HepG2 (cell line): ENCODE results near the gene SNN. TPM values are rescaled to one million over a fixed set of nuclear protein-coding genes. Genes with fewer than 3 reads are reported as not detected.

Experiments
- CEBPG ChIP-seq: IDR thresholded peaks from 2 replicates; pipeline ENCODE4 v1.6.1; 2016
- ELF3 ChIP-seq: IDR thresholded peaks from 2 replicates; pipeline ENCODE4 v1.6.1; 2016; ENCODE audit warnings: missing genetic modification reagents, missing compliant biosample characterization
- GATA4 ChIP-seq: sonication (generic); IDR thresholded peaks from 2 replicates; pipeline ENCODE4 v1.6.1; 2016; ENCODE audit warnings: antibody characterized with exemption, low read depth, borderline replicate concordance
- HDAC1 ChIP-seq: sonication (generic); formaldehyde crosslinking; IDR thresholded peaks from 2 replicates; pipeline ENCODE4 v1.5.1; 2020; ENCODE audit warnings: mild to moderate bottlenecking, missing genetic modification reagents
- IKZF5 ChIP-seq: IDR thresholded peaks from 2 replicates; pipeline ENCODE4 v1.6.1; 2018; ENCODE audit warnings: missing genetic modification reagents, mild to moderate bottlenecking, missing compliant biosample characterization
- KIAA2018 ChIP-seq: sonication (generic); formaldehyde crosslinking; IDR thresholded peaks from 2 replicates; pipeline ENCODE4 v1.5.0; 2020; ENCODE audit warnings: mild to moderate bottlenecking, missing genetic modification reagents, borderline replicate concordance
- MEIS1 ChIP-seq: sonication (generic); formaldehyde crosslinking; IDR thresholded peaks from 2 replicates; pipeline ENCODE4 v1.9.0; 2021; ENCODE audit warnings: mild to moderate bottlenecking, missing genetic modification reagents, moderate library complexity, borderline replicate concordance
- PAWR ChIP-seq: sonication (generic); formaldehyde crosslinking; IDR thresholded peaks from 2 replicates; pipeline ENCODE4 v1.4.0; 2020; ENCODE audit warnings: missing genetic modification reagents, mild to moderate bottlenecking, borderline replicate concordance
- RAD51 ChIP-seq: fragments of 450-650 bp; IDR thresholded peaks from 2 replicates; pipeline ENCODE4 v1.6.1; 2016; ENCODE audit warnings: borderline replicate concordance
- RBAK ChIP-seq: sonication (generic); formaldehyde crosslinking; IDR thresholded peaks from 2 replicates; pipeline ENCODE4 v1.5.1; 2020; ENCODE audit warnings: mild to moderate bottlenecking, missing genetic modification reagents
- SIX1 ChIP-seq: sonication (generic); formaldehyde crosslinking; IDR thresholded peaks from 2 replicates; pipeline ENCODE4 v1.4.0; 2020; ENCODE audit warnings: missing genetic modification reagents, borderline replicate concordance
- SMAD1 ChIP-seq: sonication (generic); formaldehyde crosslinking; IDR thresholded peaks from 2 replicates; pipeline ENCODE4 v1.4.0; 2020; ENCODE audit warnings: missing genetic modification reagents, low read depth, mild to moderate bottlenecking, borderline replicate concordance
- ZEB1 ChIP-seq: IDR thresholded peaks from 2 replicates; pipeline ENCODE4 v1.6.1; 2012; ENCODE audit warnings: mild to moderate bottlenecking, low read depth, inconsistent platforms; ENCODE audit not compliant: insufficient replicate concordance
- ZNF350 ChIP-seq: sonication (generic); formaldehyde crosslinking; IDR thresholded peaks from 2 replicates; pipeline ENCODE4 v1.4.0; 2020; ENCODE audit warnings: mild to moderate bottlenecking, low read depth, missing genetic modification reagents, borderline replicate concordance
- ZNF510 ChIP-seq: sonication (generic); formaldehyde crosslinking; IDR thresholded peaks from 2 replicates; pipeline ENCODE4 v1.4.0; 2020; ENCODE audit warnings: low read depth, mild to moderate bottlenecking, missing genetic modification reagents
- ZNF589 ChIP-seq: sonication (generic); formaldehyde crosslinking; conservative IDR thresholded peaks from 2 replicates; pipeline ENCODE4 v1.8.0; 2022; ENCODE audit warnings: mild to moderate bottlenecking, moderate library complexity, missing genetic modification reagents
- ZNF652 ChIP-seq: IDR thresholded peaks from 2 replicates; pipeline ENCODE4 v1.6.1; 2016; ENCODE audit warnings: low read depth, borderline replicate concordance
- ZNF788 ChIP-seq: sonication (generic); formaldehyde crosslinking; IDR thresholded peaks from 2 replicates; pipeline ENCODE4 v1.5.0; 2020; ENCODE audit warnings: mild to moderate bottlenecking, missing genetic modification reagents, borderline replicate concordance
- ZNF792 ChIP-seq: IDR thresholded peaks from 2 replicates; pipeline ENCODE4 v1.6.1; 2016
- ZNF883 ChIP-seq: sonication (generic); formaldehyde crosslinking; IDR thresholded peaks from 2 replicates; pipeline ENCODE4 v1.5.1; 2020; ENCODE audit warnings: mild to moderate bottlenecking, missing genetic modification reagents; ENCODE audit errors: not compliant biosample characterization
- polyA plus RNA-seq, 8 experiments: library from polyadenylated mRNA; depleted of rRNA in 3 of 8; stranded (reverse) in 7 of 8; unstranded in 1 of 8; fragments of >200 nt; fragmentation: Illumina TruSeq in 4 of 8; extraction: Trizol in 4 of 8; gene quantifications; 2 replicates each; pipeline versions ENCODE4 v1.2.1 to v1.2.3, GENCODE V29; 2011 to 2016; ENCODE audit warnings: low read depth in 4 of 8, missing spikeins in 1 of 8, mixed read lengths in 1 of 8; ENCODE audit not compliant: insufficient read depth in 1 of 8
- total RNA-seq, 5 experiments: library from RNA; depleted of rRNA; stranded (reverse); fragments of >200 nt; fragmentation: Illumina TruSeq; extraction: Trizol; gene quantifications; 2 replicates each; pipeline ENCODE4 v1.2.3, GENCODE V29; 2016; ENCODE audit warnings: low read depth in 1 of 5
- TF ChIP-seq, protein P1 (sequence below): sonication (generic); formaldehyde crosslinking; IDR thresholded peaks from 2 replicates; pipeline ENCODE4 v1.4.0; 2020; ENCODE audit warnings: mild to moderate bottlenecking, missing genetic modification reagents

SNN gene
- total and polyA plus RNA-seq, 2 of the 13 experiments (the other 11 are each of a cell fraction or from before 2014, with no cell fraction given): 5.2 to 8.4 TPM

DNA sequence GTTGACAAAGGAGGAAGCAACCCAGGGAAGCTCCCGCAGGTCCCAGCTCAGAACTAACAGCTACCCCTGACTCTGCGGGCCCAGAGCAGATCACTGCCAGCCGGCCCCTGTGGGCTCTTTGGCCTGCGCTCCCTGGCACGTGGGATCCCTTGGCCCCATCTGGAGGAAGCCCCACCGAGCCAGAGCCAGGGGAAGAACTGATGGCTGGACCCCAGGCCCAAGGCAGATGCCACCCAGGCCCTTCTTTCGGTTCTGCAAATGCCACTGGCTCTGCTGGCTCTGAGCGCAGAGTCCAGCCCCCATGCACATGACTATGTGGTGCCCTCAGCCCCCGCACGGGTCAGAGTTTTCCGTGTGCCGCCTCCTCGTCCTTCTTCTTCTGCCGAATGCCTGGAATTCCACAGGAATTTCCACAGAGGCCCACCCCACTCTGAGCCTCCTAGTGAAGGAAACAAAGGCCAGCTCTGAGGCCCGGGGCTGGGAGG lies 35.8 kb upstream of the SNN start (continued):
- TF ChIP-seq ZNF350 (CRISPR knock-in tag): no peak; the same call in 1 of the 2 replicates
- no peak for TF ChIP-seq CEBPG
- no peak for TF ChIP-seq ZEB1
- TF ChIP-seq ZNF788 (CRISPR knock-in tag): no peak
- TF ChIP-seq, protein P1, sequence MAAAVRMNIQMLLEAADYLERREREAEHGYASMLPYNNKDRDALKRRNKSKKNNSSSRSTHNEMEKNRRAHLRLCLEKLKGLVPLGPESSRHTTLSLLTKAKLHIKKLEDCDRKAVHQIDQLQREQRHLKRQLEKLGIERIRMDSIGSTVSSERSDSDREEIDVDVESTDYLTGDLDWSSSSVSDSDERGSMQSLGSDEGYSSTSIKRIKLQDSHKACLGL (CRISPR knock-in tag): no peak
- no peak for TF ChIP-seq SMAD1 (CRISPR knock-in tag)
- TF ChIP-seq ZNF792 (CRISPR knock-in tag): no peak
- no peak for TF ChIP-seq ZNF510 (CRISPR knock-in tag)
- no peak for TF ChIP-seq ZNF652 (CRISPR knock-in tag)
- peak; percentile 70; the same call in 1 of the 2 replicates for TF ChIP-seq HDAC1 (CRISPR knock-in tag)
- no peak for TF ChIP-seq IKZF5 (CRISPR knock-in tag)
- TF ChIP-seq RAD51: no peak
- no peak for TF ChIP-seq PAWR
- TF ChIP-seq SIX1 (CRISPR knock-in tag): peak; percentile 28; the same call in 1 of the 2 replicates
- TF ChIP-seq MEIS1 (CRISPR knock-in tag): no peak
- TF ChIP-seq RBAK (CRISPR knock-in tag): no peak
- TF ChIP-seq ZNF589: no peak
- peak; percentile 55 for TF ChIP-seq ZNF883 (CRISPR knock-in tag)
- peak; percentile 42 for TF ChIP-seq ELF3 (CRISPR knock-in tag)
- TF ChIP-seq GATA4: no peak
- TF ChIP-seq KIAA2018 (CRISPR knock-in tag): no peak
